TTC549 (cell line): Measurements from ENCODE around the gene SRSF9.
"Not testable (repeated sequence)": the region's sequence is repeated elsewhere in the genome, so short reads cannot be mapped to it uniquely, and the experiment has no call there.

Experiments used
- FAIRE-seq: peaks from 2 replicates; lab custom pipeline; 2012; peaks lifted over from hg19 to GRCh38; lab: Jason Lieb, UNC

The SRSF9 gene

DNA sequence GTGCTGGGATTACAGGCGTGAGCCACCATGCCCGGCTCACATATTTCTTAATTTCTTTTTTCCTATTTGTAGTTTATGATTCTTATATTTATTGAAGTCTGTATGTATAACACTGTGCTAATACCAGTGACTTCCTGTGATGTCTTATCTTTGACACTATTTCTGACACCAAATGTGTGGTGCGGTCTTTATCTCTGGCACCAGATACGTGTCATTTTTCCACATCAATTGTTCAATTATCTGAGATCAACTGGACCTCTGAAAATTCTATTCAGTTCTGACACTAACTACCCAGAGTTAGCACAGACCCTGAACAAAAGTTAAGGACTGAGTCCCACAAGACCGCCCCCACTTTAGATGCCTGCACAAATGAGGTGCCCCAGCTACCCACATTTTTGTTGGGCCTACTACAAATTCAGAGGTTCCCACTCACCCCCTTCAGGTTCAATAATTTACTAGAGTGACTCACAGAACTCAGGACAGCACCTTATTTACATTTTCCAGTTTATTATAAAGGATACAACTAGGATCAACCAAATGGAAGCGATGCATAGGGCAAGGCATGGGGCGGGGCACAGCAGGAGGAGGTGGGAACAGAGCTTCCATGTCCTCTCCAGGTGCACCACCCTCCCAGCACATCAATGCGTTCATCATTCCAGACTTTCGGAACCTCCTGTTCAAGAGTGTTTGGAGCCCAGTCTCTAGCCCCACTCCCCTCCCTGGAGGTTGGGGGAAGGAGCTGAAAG, 11.6 kb upstream of the SRSF9 start:
- no peak for FAIRE-seq

DNA sequence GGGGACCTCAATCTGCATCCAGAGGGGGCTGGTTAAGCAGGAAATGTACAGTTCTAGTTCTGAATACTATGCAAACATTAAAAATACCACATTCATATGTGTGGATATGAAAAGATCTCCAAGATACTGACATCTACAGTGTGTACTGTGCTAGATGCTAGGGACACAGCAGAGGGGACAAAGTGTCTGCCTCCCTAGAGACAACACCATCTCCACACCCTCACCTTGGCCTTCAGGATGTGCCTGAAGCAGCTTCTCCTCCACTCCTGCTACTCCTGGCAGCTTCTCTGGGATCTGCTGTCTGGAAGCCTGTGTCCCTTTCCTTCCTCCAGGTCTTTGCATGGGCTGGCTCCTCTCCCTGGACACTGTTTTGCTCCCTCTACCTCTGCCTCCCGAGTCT, 10.7 kb upstream of the SRSF9 start:
- FAIRE-seq = no peak

DNA sequence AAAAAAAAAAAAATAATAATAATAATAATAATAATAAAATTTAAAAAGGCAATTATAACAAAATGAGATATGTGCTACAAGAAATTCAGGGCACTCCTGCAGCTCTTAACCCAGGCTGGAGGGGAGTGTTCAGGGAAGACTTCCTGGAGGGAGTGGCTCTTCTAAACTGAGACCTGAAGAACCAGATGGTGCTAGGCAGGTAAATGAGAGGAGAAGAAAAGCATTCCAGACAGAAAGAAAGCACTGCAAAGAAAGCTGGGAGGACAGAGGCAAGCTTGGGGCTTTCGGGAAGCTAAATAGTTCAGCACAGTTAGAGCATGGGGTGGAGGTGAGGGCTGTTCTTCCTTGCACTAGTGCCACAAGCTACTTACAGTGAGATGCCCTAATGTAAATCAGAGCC, 9.9 kb upstream of the SRSF9 start:
- no peak for FAIRE-seq

DNA sequence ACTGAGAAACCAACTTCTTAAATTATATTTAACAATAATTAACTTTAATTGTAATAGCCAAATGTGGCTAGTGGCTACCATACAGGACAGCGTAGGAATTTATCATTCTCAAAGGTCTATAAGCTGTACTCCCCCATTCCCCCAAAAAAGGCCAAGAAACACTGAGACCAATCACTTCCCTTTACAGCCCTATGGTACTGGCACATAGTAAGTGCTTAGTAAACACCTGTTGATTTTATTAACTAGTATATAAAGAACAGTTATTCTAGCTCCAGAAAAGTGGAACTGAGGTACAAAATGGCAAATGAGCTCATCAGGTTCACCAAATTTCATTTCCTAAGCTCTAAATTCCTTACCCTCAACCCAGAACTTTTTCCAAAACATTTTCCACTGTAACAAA, 6.1 kb upstream of the SRSF9 start:
- FAIRE-seq = no peak

DNA sequence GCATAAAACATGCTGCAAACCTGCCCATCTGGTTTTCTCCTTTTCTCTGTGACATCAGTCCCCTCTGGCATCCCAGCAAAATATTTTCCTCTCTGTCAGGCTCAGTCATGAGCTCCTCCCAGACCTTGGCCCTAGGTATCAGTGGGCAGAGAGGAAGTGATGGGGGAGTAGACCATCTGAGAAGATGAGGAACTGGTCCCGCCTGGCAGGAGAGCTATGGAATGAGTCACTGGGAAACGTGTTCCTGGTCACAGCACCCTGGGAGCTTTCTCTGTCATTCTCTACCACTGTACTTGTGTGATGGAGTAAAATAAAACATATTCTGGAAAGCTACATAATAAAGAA, 5.0 kb upstream of the SRSF9 start:
- FAIRE-seq = no peak

DNA sequence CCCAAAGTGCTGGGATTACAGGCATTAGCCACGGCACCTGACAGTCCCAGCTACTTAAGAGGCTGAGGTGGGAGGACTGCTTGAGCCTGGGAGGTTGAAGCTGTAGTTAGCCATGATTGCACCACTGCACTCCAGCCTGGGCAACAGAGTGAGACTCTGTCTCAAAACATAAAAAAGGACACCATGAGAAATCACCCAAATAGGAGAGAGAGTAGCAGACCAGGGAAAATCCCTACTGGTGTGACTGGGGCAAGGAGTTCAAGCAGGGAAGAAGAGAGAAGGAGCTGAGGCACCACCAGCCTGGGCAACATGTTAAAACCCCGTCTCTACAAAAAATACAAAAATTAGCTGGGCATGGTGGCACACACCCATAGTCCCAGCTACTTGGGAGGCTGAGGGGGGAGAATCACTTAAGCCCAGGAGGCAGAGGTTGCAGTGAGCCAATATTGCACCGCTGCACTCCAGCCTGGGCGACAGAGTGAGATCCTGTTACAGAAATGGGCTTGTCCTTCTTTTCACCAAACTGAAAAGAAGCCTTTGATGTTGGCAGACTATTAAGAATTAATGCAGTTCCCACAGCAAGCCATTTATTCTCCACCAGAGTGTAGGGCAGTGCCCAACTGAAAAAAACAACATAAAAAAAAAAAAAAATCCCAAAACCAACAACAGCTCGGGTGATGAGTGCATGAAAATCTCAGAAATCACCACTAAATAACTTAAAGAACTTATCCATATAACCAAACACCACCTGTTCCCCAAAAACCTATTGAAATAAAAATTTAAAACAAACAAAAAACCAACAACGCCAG, 4.5 kb upstream of the SRSF9 start:
- no peak for FAIRE-seq

DNA sequence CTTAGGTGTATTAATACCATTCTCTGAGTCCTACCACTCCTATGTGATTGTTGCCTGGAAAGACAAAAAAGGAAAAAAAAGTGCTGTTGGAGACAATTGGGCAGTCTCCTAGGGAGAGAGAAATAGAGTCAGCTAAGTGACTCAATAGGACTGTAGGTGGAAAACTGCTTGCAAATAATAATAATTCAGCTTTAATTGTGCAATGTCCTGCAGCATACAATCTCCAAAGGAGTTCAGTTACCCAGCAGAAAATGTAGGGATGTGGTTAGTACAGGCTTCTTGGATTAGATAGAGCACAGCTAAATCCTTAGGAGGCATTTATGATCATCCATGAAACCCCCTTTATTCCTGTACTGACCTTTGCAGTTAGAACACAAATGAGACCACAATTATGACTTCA, 3.0 kb upstream of the SRSF9 start:
- no peak for FAIRE-seq

DNA sequence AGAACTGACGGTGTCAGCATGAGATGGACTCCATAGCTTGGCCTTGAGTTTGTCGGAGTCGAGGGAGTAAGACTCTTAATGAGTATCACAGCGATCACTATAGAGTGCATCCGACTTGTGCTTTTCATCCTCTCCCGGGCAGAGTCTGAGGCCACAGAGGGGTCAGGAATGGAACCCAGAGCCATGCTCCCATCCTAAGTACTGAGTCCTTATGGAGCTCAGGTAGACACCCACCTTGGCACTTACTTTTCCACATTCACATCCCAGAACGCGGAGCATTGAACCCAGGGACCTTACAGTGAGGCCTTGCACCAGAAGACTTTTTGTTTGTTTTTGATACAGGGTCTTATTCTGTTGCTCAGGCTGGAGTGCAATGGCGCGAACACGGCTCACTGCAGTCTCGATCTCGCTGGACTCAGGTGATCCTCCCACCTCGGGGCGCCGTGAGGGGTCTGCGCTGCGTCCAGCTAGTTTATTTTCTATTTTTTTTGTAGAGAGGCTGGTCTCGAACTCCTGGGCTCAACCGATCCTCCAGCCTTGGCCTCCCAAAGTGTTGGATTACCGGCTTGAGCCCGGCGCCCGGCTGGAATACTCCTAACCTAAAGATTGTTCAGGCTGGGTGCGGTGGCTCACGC, 719 bp upstream of the SRSF9 start:
- FAIRE-seq = no peak

DNA sequence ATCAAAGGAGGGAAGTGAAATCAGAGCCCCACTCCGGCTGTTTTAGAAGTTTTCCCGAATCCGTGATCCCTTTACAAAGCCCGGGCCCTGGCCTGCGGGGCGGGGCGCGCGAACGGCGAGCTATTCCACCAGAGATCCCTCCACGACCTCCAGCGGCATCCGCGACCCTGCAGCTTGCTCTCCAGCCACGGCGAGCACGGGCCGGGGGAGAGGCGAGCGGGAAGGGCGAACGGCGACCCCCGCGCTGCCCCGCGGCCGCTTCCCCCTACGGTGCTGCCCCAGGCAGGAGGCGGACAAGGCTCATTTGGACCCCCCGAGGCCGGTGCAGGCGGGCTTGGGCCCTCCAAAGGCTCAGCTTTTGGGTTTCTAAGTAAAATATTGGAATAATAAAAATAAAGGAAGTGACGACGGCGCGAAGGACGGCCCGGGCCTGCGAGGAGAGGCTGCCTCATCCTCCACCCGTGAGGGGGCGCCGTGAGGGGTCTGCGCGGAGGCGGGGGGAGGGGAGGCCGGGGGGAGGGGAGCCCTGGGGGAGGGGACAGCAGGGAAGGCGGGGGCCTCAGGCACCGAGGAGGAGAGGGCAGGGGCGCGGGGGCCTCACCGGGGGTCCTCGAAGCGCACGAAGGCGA, 613 bp downstream of the SRSF9 start:
- FAIRE-seq = no peak

DNA sequence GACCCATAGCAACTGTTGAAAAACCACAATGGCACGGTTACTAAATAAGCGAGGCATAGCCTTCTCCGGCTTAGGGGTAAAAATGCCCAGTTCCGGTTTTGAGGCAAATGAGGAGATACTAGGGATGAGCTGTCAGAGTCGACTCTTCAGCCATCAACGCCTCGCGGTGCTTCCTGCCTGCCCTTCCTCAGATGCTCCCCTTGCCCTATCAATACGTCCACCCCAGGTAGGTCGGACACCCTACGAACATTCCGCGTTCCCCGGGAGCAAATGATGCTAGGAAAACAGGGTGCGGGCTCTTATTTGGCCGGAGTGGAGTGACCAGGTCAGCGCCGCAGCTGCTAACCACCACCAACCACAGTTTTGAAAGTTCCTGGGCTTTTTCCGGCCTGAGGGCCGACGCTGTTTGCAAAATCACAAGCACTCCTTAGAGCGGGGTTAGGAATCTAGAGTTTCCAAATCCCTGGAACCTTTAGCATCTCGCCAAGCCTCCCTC, 1.2 kb downstream of the SRSF9 start:
- no peak for FAIRE-seq

DNA sequence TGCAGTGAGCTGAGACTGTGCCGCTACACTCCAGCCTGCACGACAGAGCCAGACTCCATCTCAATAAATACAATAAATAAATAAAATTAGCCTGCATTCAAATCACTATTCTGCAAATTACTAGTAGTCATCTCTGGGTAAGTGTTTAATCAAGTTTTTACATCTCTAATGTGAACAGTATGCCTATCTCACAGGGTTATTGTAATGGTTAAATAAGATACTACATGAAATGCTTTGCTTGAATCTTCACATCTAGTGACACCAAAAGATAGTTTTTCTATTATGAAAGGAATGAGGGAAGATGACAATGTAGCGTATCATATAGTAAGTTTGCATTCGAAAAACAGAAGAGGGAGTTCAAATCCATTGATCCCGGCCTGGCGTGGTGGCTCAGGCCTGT, 2.1 kb downstream of the SRSF9 start:
- FAIRE-seq = no peak

DNA sequence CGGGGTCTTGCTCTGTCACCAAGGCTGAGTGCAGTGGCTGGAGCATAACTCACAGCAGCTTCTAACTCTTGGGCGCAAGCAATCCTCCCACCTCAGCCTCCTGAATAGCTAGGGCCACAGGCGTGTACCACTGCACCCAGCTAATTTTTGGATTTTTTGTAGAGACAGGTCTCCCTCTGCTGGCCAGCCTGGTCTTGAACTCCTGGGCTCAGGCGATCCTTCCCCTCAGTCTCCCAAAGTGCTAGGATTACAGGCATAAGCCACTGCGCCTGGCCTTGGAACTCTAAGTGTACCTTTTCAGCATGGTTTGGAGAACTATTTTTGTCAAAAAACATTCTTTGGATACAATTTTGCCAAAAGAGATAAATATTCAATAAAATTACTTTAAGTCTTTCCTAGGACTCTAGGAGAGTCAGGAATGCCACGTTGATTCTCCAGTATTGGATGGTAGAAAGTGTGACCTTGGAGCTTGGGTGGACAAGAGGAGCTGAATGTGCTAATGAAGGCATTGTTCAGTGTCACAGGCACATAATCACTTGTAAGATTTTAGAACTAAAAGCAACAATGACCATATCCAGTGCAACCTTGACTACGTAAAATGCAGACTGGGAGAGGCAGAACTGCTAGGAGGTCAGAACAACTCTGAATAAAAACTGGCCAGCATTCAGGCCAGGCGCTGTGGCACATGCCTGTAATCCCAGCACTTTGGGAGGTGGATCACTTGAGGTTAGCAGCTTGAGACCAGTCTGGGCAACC, 2.8 kb downstream of the SRSF9 start:
- FAIRE-seq = no peak

DNA sequence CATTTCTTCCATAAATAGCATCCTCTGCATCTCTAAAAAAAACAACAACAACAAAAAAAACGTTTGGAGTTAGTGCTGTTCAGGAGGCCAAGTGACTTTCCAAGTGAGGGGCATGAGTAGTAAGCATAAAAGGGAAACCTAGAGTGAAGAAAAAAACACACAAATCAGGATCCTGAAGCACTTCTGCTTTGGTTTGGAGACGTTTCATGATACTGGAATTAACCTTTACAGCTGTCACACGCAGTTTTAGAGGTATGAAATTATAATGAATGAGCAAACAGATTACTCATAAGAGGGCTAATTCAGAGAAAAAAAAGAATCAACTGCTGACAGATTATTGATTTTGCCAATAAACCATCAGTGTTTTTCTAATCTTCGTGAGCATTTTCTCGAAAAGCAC, 3.8 kb downstream of the SRSF9 start:
- FAIRE-seq = no peak

DNA sequence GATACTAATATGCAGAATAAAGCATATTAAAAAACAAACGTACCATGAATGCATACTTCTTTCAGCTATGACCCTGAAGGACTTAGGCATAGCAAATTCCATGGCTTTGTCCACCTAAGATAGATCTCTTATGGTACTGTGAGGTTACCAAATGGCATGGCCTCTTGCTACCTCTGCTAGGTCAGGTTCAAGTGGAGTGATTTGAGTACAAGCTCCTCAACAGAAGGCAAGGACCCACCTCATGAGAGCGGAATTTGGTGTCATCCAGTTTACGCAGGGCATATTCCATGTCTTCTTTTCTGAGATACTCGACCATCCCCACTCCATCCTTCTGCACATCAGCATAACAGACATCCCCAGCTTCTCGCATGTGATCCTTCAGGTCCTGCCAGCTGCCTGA, 5.8 kb downstream of the SRSF9 start:
- FAIRE-seq = no peak

DNA sequence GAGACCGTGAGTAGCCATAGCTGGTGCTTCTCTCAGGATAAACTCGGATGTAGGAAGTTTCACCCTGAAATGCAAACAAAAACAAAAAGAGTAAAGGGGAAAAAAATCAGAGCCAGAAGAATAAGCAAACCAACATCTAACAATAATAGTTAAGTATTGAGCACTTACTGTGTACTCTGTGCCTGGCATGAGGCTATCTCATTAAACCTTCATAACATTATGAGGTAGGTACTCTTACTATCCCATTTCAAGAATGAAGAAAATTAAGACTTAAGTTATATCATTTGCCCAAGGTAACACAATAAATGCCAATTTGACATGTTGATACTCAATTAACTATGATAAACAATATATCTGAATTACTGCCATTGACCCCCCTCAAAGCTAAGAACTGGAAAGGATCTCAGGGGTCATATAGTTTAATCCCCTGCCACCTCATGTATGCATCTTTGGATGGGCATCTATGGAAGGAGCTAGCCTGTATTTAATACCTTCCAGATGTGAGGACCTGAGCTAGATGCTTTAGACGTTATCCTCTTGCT, 7.4 kb downstream of the SRSF9 start:
- FAIRE-seq = no peak

DNA sequence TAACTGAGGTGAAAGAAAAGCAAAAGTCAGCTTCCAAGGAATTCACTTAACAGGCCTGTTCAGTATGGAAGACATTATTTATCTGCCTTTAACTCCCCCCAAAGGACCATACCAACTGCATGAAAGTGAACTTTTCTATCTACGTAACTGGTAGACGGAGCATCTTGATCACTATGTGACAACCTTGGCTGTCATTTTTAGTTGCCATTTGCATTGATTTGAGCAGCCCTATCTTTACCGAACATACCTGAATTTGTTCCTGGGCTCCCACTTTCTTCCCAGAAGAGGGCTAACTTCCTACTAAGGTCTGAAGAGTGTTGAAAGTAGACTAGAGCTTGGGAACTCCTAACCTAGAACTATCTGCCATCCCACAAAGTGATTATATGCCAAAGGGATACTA, 9.4 kb downstream of the SRSF9 start:
- no peak for FAIRE-seq

DNA sequence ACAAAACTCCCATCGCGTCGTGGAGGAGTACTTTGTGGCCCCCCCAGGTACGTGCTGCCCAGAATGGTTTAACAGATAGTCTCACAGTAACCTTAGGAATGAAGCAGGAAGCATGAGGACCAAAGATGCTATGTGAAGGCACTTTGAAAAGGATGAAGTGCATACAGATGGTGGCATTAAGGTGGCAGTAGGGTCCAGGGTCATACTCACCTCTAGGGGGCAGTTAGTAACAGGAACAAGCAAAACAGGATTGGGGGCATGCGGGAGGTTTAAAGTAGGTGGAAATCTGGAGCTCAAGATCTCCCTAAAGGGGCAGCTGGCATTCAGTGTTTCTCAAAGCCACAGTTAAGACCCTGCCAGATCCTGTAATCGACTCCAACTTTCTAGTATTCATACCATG, 12.4 kb downstream of the SRSF9 start:
- no peak for FAIRE-seq

DNA sequence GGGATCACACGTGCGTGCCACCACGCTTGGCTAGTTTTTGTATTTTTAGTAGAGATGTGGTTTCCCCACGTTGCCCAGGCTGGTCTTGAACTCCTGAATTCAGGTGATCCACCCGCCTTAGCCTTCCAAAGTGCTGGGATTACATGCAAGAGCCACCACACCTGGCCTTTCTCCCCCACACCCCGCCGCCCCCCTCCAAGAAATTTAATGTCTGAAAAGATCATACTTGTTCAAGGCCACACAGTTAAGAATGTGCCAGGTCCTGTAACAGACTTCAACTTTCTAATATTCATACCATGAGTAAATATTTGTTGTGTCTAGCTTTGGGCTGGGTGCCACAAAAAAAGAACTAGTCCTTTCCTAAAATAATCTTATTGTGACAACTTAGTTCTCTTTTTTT, 14.2 kb downstream of the SRSF9 start:
- FAIRE-seq = no peak

DNA sequence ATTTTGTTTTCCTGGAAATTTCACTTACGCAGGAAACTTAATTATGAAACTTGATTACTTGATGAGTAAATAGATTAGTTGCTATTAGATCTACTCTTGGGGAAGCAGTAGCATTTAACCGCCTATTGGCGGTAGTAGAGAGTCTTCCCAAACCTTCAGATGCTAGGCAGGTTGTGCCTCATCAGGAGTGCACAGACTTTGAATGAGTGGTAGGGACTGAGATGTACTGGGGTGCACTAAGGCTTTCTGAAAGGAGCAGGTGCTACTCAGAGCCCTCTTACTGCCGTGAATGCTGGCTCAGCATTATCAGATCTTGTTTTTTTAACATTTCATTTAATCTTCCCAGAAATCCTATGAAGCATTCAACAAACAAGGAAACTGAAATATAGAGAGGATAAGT, 15.6 kb downstream of the SRSF9 start:
- FAIRE-seq = no peak

DNA sequence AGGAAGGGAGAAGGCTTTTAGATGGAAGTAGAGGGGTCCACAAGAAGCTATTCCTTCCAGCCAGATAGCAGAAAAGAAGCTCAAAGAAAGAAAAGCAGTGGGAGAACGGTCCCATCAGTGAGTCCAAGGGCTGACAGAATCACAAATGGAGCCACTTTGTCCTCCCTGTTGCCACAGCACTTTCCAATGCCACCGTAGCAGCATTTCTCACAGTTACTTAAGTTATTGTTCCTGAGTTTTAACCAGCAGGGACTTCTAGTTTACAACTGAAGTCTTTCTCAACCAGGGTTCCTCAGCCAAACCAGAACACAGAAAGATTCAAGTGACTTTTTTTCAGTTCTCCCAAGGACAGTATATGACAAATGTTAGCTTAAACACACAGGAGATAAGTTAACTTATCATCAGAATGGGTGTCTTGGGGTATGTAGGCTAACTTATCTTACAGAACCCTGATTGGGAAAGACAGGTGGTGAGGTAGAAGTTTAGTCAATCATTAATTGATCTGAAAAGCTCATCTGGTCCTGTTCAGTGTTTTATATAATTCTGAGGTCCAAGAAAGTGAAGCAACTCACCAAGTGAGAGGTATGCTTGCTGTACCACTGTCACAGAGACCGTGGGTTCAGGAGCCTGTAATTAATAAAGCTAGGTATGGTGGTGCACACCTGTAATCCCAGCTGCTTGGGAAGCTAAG, 16.3 kb downstream of the SRSF9 start:
- FAIRE-seq = no peak

DNA sequence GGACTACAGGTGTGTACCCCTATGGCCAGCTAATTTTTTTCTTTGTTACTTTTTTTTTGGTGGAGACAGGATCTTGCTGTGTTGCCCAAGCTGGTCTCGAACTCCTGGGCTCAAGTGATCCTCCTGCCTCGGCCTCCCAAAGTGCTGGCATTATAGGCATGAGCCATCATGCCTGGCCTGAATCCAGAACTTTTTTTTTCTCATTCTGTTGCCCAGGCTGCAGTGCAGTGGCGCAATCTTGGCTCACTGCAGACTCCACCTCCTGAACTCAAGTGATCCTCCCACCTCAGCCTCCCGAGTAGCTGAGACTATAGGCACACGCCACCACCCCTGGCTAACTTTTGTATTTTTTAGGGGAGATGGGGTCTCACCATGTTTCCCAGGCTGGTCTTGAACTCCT, 17.0 kb downstream of the SRSF9 start:
- FAIRE-seq = not testable (repeated sequence)
